Esophagus squamous epithelium (tissue), 5 donors: Measurements from ENCODE around the gene TAOK2. TPM values are rescaled to one million over a fixed set of nuclear protein-coding genes. Genes with fewer than 3 reads are reported as not detected.
A peak's percentile ranks its signal among the peaks of the same experiment; 100 is the strongest.

Experiments
- DNase-seq: peaks from one replicate; lab custom pipeline; 2025; lab: John Stamatoyannopoulos, UW
- H3K27ac ChIP-seq, 4 donors: fragments of 200-600 bp; sonication (generic); one replicate each; pipeline ENCODE4 v1.5.1; 2016 to 2019; ENCODE audit warnings: mild to moderate bottlenecking in 1 of 4
- H3K27me3 ChIP-seq, 4 donors: fragments of 200-600 bp; sonication (generic); 1 replicate in 3 of 4; 2 replicates in 1 of 4; pipeline versions ENCODE4 v1.5.1 to v1.6.0; 2017 to 2021; ENCODE audit warnings: antibody characterized with exemption in 1 of 4
- H3K36me3 ChIP-seq, 3 donors: fragments of 200-600 bp; sonication (generic); one replicate each; pipeline ENCODE4 v1.5.1; 2016 to 2019
- H3K4me1 ChIP-seq, 3 donors: fragments of 200-600 bp; sonication (generic); one replicate each; pipeline ENCODE4 v1.5.1; 2017 to 2019
- H3K4me3 ChIP-seq, 4 donors: fragments of 200-600 bp; sonication (generic); 1 replicate in 3 of 4; 2 replicates in 1 of 4; pipeline ENCODE4 v1.5.1; 2016 to 2019; ENCODE audit warnings: mild to moderate bottlenecking in 2 of 4, moderate library complexity in 1 of 4
- H3K9me3 ChIP-seq, 3 donors: fragments of 200-600 bp; sonication (generic); one replicate each; pipeline ENCODE4 v1.5.1; 2016 to 2019
- CTCF ChIP-seq, 6 experiments: fragments of 450-650 bp in 4 of 6; fragments of 200-600 bp in 2 of 6; sonication (generic) in 2 of 6; IDR thresholded peaks; one replicate each; pipeline ENCODE4 v1.5.1; 2016 to 2019; ENCODE audit warnings: antibody characterized with exemption in 6 of 6, mild to moderate bottlenecking in 4 of 6, moderate library complexity in 4 of 6
- POLR2A ChIP-seq, 4 donors: fragments of 450-650 bp; IDR thresholded peaks; one replicate each; pipeline ENCODE4 v1.6.1; 2017; ENCODE audit warnings: antibody characterized with exemption in 4 of 4, mild to moderate bottlenecking in 4 of 4, moderate library complexity in 3 of 4
- WGBS, 2 donors: methylation state at CpG; one replicate each; pipeline ENCODE4 v1.1.5; 2018; 5-methylcytosine and 5-hydroxymethylcytosine counted together
- intact Hi-C: fragments of 100-400 bp; cut with DNase I; formaldehyde crosslinking; loops from one replicate; pipeline ENCODE4 v1.15.0; 2022
- total RNA-seq, 4 donors: library from RNA; depleted of rRNA; stranded (reverse); fragments of >200 nt; gene quantifications; one replicate each; pipeline ENCODE4 v1.1.0, GENCODE V29; 2016
- donor health status: DM: yes; HTN: yes; CAD: no.

Gene TAOK2
- total RNA-seq, 4 donors from 2014 or later, result 26.8 to 33.7 (median 30.4) TPM

- peak within 1 kb of the TSS; percentile 58 to 96 (median 82) for H3K4me3 ChIP-seq
- peaks cover 0 to 66% (median 28%) of the 10 kb centered on the region in 3 donors for H3K36me3 ChIP-seq
- intact Hi-C loops, result no loop called here
- H3K4me1 ChIP-seq, result peaks cover 19 to 35% (median 20%) of the 10 kb centered on the region in 3 donors
- H3K27me3 ChIP-seq, result no peaks in the 10 kb centered on the region
- peak in 1 of 6 experiments; percentile 24 for TF ChIP-seq CTCF (IDR thresholded peaks at IDR 0.05)
- TF ChIP-seq POLR2A (IDR thresholded peaks at IDR 0.05), result peak in 2 of 4 donors; percentile 18 to 39
- H3K27ac ChIP-seq, result peak within 1 kb of the TSS; percentile 90 to 98 (median 96)
- DNase-seq, result peak; percentile 83
- no peaks in the 10 kb centered on the region for H3K9me3 ChIP-seq
- WGBS, 2 donors, result 0 to 1% methylated on average over 27 to 37 of the region's 65 CpGs
These were observed 22.5 kb downstream of the TAOK2 start, which contains the start of gene INO80E for GRCh38 chr16:29995911-29996765. Gene INO80E (plus strand): TSS chr16:29996241. CDS start chr16:29996311, 70 bp downstream.

GRCh38 chr16:29996766-29997250, 23.1 kb downstream of the TAOK2 start:
- peaks cover 0 to 66% (median 24%) of the 10 kb centered on the region in 3 donors for H3K36me3 ChIP-seq
- peak overlapping the region; percentile 90 to 98 (median 96) for H3K27ac ChIP-seq
- TF ChIP-seq CTCF (IDR thresholded peaks at IDR 0.05), result no peak
- TF ChIP-seq POLR2A (IDR thresholded peaks at IDR 0.05), result no peak
- H3K27me3 ChIP-seq, result no peaks in the 10 kb centered on the region
- intact Hi-C loops, result no loop called here
- peak overlapping the region; percentile 58 to 96 (median 82) for H3K4me3 ChIP-seq
- H3K4me1 ChIP-seq, result peaks cover 19 to 35% (median 20%) of the 10 kb centered on the region in 3 donors
- DNase-seq, result no peak
- no peaks in the 10 kb centered on the region for H3K9me3 ChIP-seq
- 21 to 36% methylated on average over 5 to 9 of the region's 9 CpGs for WGBS, 2 donors

- TF ChIP-seq POLR2A (IDR thresholded peaks at IDR 0.05) (no peak), CTCF (IDR thresholded peaks at IDR 0.05) (no peak)
- no peak overlapping the region for H3K27ac ChIP-seq
- peaks cover 10 to 19% (median 14%) of the 10 kb centered on the region in 3 donors for H3K4me1 ChIP-seq
- 88 to 90% methylated on average over 6 of the region's 6 CpGs for WGBS, 2 donors
- H3K9me3 ChIP-seq, result no peaks in the 10 kb centered on the region
- H3K36me3 ChIP-seq, result peaks cover 0 to 67% (median 10%) of the 10 kb centered on the region in 3 donors
- intact Hi-C loops, result no loop called here
- no peak for DNase-seq
- H3K4me3 ChIP-seq, result no peak overlapping the region
- no peaks in the 10 kb centered on the region for H3K27me3 ChIP-seq
These were observed 25.9 kb downstream of the TAOK2 start for GRCh38 chr16:29999605-30000004.

- no peak overlapping the region for H3K27ac ChIP-seq
- no peaks in the 10 kb centered on the region for H3K9me3 ChIP-seq
- intact Hi-C loops, result no loop called here
- no peak for DNase-seq
- peaks cover 7 to 22% (median 8%) of the 10 kb centered on the region in 3 donors for H3K4me1 ChIP-seq
- no peaks in the 10 kb centered on the region for H3K27me3 ChIP-seq
- H3K4me3 ChIP-seq, result no peak overlapping the region
- H3K36me3 ChIP-seq, result peaks cover 0 to 67% (median 10%) of the 10 kb centered on the region in 3 donors
- 83 to 85% methylated on average over 6 to 14 of the region's 33 CpGs for WGBS, 2 donors
- TF ChIP-seq POLR2A (IDR thresholded peaks at IDR 0.05) (no peak), CTCF (IDR thresholded peaks at IDR 0.05) (no peak)
These were observed 27.3 kb downstream of the TAOK2 start for GRCh38 chr16:30000735-30001631.
